CD14-positive monocyte (primary cell): ENCODE measurements around the gene LOXHD1. TPM values are rescaled to one million over a fixed set of nuclear protein-coding genes. Genes with fewer than 3 reads are reported as not detected.

ENCODE experiments used
- DNase-seq, 3 donors: peaks; one replicate each; pipeline ENCODE4 v3.0.0-alpha.2; 2011 to 2022
- H2AFZ ChIP-seq: 2 replicates; pipeline ENCODE4 v1.6.0; 2012; ENCODE audit warnings: mild to moderate bottlenecking, low read depth, low read length, inconsistent platforms; ENCODE audit not compliant: insufficient read depth, poor library complexity, severe bottlenecking
- H3K27ac ChIP-seq, 2 donors: 1 replicate in 1 of 2; 2 replicates in 1 of 2; pipeline ENCODE4 v1.5.1; 2012 to 2013; ENCODE audit warnings: low read length in 2 of 2, control low read depth in 1 of 2, inconsistent platforms in 1 of 2, low read depth in 1 of 2, mild to moderate bottlenecking in 1 of 2
- H3K27me3 ChIP-seq, 2 donors: one replicate each; pipeline versions ENCODE4 v1.6.0 to v1.6.1; 2011 to 2013; ENCODE audit warnings: low read length in 2 of 2; ENCODE audit not compliant: control insufficient read depth in 2 of 2, insufficient read depth in 2 of 2
- H3K36me3 ChIP-seq, 2 donors: replicated peaks in 1 of 2; 1 replicate in 1 of 2; 2 replicates in 1 of 2; pipeline versions ENCODE4 v1.5.1 to v1.6.1; 2012 to 2013; ENCODE audit warnings: low read length in 2 of 2, control low read depth in 1 of 2, inconsistent platforms in 1 of 2, mild to moderate bottlenecking in 1 of 2; ENCODE audit not compliant: insufficient read depth in 2 of 2, control insufficient read depth in 1 of 2
- H3K4me1 ChIP-seq, 2 donors: 1 replicate in 1 of 2; 2 replicates in 1 of 2; pipeline versions ENCODE4 v1.5.1 to v1.6.1; 2012 to 2013; ENCODE audit warnings: low read length in 2 of 2, control low read depth in 1 of 2, inconsistent platforms in 1 of 2, mild to moderate bottlenecking in 1 of 2, moderate library complexity in 1 of 2; ENCODE audit not compliant: insufficient read depth in 2 of 2, control insufficient read depth in 1 of 2
- H3K4me2 ChIP-seq: replicated peaks from 2 replicates; pipeline ENCODE3; 2012; ENCODE audit warnings: low read length, moderate library complexity, mild to moderate bottlenecking; ENCODE audit not compliant: poor library complexity, severe bottlenecking; ENCODE audit errors: extremely low read depth
- H3K4me3 ChIP-seq, 3 experiments: fragments of 200-600 bp in 1 of 3; sonication (generic) in 1 of 3; replicated peaks in 1 of 3; 1 replicate in 2 of 3; 2 replicates in 1 of 3; pipeline ENCODE4 v1.5.1; 2011 to 2013; ENCODE audit warnings: low read length in 3 of 3, mild to moderate bottlenecking in 3 of 3, control low read depth in 2 of 3, low read depth in 2 of 3, inconsistent platforms in 1 of 3, moderate library complexity in 1 of 3
- H3K79me2 ChIP-seq: 2 replicates; pipeline ENCODE4 v1.6.0; 2012; ENCODE audit warnings: mild to moderate bottlenecking, control low read depth, inconsistent platforms, low read length, moderate library complexity; ENCODE audit not compliant: insufficient read depth
- H3K9ac ChIP-seq: 2 replicates; pipeline ENCODE4 v1.6.0; 2017; ENCODE audit warnings: low read length, mild to moderate bottlenecking; ENCODE audit not compliant: insufficient read depth, poor library complexity, severe bottlenecking
- H3K9me3 ChIP-seq, 2 donors: replicated peaks in 1 of 2; 1 replicate in 1 of 2; 2 replicates in 1 of 2; pipeline versions ENCODE4 v1.5.1 to v1.6.1; 2012 to 2013; ENCODE audit warnings: low read length in 2 of 2, control low read depth in 1 of 2; ENCODE audit not compliant: control insufficient read depth in 1 of 2, insufficient read depth in 1 of 2
- H4K20me1 ChIP-seq: 2 replicates; pipeline ENCODE4 v1.6.0; 2012; ENCODE audit warnings: mild to moderate bottlenecking, low read length, control low read depth, moderate library complexity; ENCODE audit not compliant: insufficient read depth
- H3K27ac Mint-ChIP-seq, 7 donors: one replicate each; pipeline ENCODE4 v1.8.0; 2020; ENCODE audit warnings: mild to moderate bottlenecking in 7 of 7, mixed read lengths in 7 of 7, moderate library complexity in 6 of 7, inconsistent platforms in 2 of 7
- H3K27me3 Mint-ChIP-seq, 3 donors: one replicate each; pipeline ENCODE4 v1.8.0; 2021 to 2022; ENCODE audit warnings: low read depth in 3 of 3, mild to moderate bottlenecking in 3 of 3, mixed read lengths in 3 of 3, moderate library complexity in 3 of 3, inconsistent platforms in 1 of 3
- H3K36me3 Mint-ChIP-seq, 2 donors: one replicate each; pipeline ENCODE4 v1.8.0; 2020; ENCODE audit warnings: mixed read lengths in 2 of 2, inconsistent platforms in 1 of 2, mild to moderate bottlenecking in 1 of 2
- H3K4me1 Mint-ChIP-seq: one replicate; pipeline ENCODE4 v1.8.0; 2020; ENCODE audit warnings: mild to moderate bottlenecking, mixed read lengths
- H3K4me3 Mint-ChIP-seq, 2 donors: one replicate each; pipeline ENCODE4 v1.8.0; 2020; ENCODE audit warnings: mild to moderate bottlenecking in 2 of 2, mixed read lengths in 2 of 2, moderate library complexity in 1 of 2
- H3K9me3 Mint-ChIP-seq, 7 donors: one replicate each; pipeline ENCODE4 v1.8.0; 2020 to 2022; ENCODE audit warnings: mixed read lengths in 7 of 7, mild to moderate bottlenecking in 6 of 7, moderate library complexity in 6 of 7, inconsistent platforms in 2 of 7
- CTCF ChIP-seq: fragments of 200-600 bp; IDR thresholded peaks from one replicate; pipeline ENCODE4 v1.8.0; 2022; ENCODE audit warnings: antibody characterized with exemption, mild to moderate bottlenecking
- WGBS: methylation state at CpG from one replicate; pipeline ENCODE4 v1.1.5; 2013; ENCODE audit warnings: missing lambda C conversion rate; ENCODE audit not compliant: insufficient coverage; 5-methylcytosine and 5-hydroxymethylcytosine counted together
- intact Hi-C, 2 donors: fragments of 100-400 bp; cut with micrococcal nuclease; formaldehyde crosslinking; loops; one replicate each; pipeline versions ENCODE4 v1.15.0 to v1.15.1; 2023
- polyA plus RNA-seq, 3 donors: library from polyadenylated mRNA; depleted of rRNA in 1 of 3; unstranded in 2 of 3; stranded (reverse) in 1 of 3; fragments of 300-500 nt in 2 of 3; fragments of >200 nt in 1 of 3; fragmentation: Illumina TruSeq in 2 of 3; gene quantifications; 1 replicate in 2 of 3; 2 replicates in 1 of 3; pipeline ENCODE4 v1.2.3, GENCODE V29; 2012 to 2021

Gene LOXHD1
- polyA plus RNA-seq, 3 donors: 0.33 to 10.9 (median 0.61) TPM

GRCh38 chr18:46679846-46680598, 23.0 kb upstream of the LOXHD1 start:
- Histone ChIP-seq H3K9me3 (no peaks in the 10 kb centered on the region), H3K79me2 (no peaks in the 10 kb centered on the region), H3K27me3 (no peaks in the 10 kb centered on the region), H3K9ac (no peak overlapping the region), H2AFZ (no peak overlapping the region), H3K27ac (no peak overlapping the region), H3K4me3 (no peak overlapping the region), H4K20me1 (no peaks in the 10 kb centered on the region), H3K4me2 (no peak overlapping the region), H3K36me3 (no peaks in the 10 kb centered on the region), H3K4me1 (no peaks in the 10 kb centered on the region)
- Mint-ChIP-seq H3K36me3 (no peaks in the 10 kb centered on the region), H3K4me3 (no peak overlapping the region), H3K9me3 (peaks cover 0 to 4% (median 0%) of the 10 kb centered on the region in 7 donors), H3K27ac (peak overlapping the region in 1 of 7 donors; percentile 36), H3K27me3 (peaks cover 4 to 5% (median 5%) of the 10 kb centered on the region in 3 donors), H3K4me1 (peaks cover 7% of the 10 kb centered on the region)
- no peak for TF ChIP-seq CTCF
- WGBS: 96% methylated on average over 49 of the region's 52 CpGs
- intact Hi-C loops: no loop called here
- no peak for DNase-seq

GRCh38 chr18:46678785-46679399, 21.9 kb upstream of the LOXHD1 start:
- peaks cover 7% of the 10 kb centered on the region for H3K4me1 Mint-ChIP-seq
- no peak for TF ChIP-seq CTCF
- H3K9me3 Mint-ChIP-seq: peaks cover 0 to 4% (median 0%) of the 10 kb centered on the region in 7 donors
- DNase-seq: peak in 1 of 3 donors; percentile 6
- H3K27ac ChIP-seq: no peak overlapping the region
- H3K27me3 Mint-ChIP-seq: peaks cover 9 to 11% (median 10%) of the 10 kb centered on the region in 3 donors
- H3K27me3 ChIP-seq: no peaks in the 10 kb centered on the region
- no peaks in the 10 kb centered on the region for H3K79me2 ChIP-seq
- H3K36me3 ChIP-seq: no peaks in the 10 kb centered on the region
- WGBS: 58% methylated on average over 8 of the region's 10 CpGs
- intact Hi-C loops: no loop called here
- H3K4me3 Mint-ChIP-seq: no peak overlapping the region
- no peak overlapping the region for H3K9ac ChIP-seq
- no peaks in the 10 kb centered on the region for H3K9me3 ChIP-seq
- peak overlapping the region in 1 of 7 donors; percentile 55 for H3K27ac Mint-ChIP-seq
- no peaks in the 10 kb centered on the region for H3K4me1 ChIP-seq
- H4K20me1 ChIP-seq: no peaks in the 10 kb centered on the region
- H3K36me3 Mint-ChIP-seq: no peaks in the 10 kb centered on the region
- no peak overlapping the region for H3K4me3 ChIP-seq
- H2AFZ ChIP-seq: no peak overlapping the region
- no peak overlapping the region for H3K4me2 ChIP-seq
